SK-N-SH treated with all-trans-retinoic acid at 6 μM for 48 hours (cell line): ENCODE measurements around the gene ARHGAP22.

Experiments
- ARNTL ChIP-seq: fragments of 450-650 bp; formaldehyde crosslinking; IDR thresholded peaks from 2 replicates; pipeline ENCODE4 v1.5.0; 2020; ENCODE audit warnings: low read depth, mild to moderate bottlenecking, moderate library complexity, borderline replicate concordance
- CREB5 ChIP-seq: fragments of 250-450 bp; sonication (Bioruptor Pico); IDR thresholded peaks from 2 replicates; pipeline ENCODE4 v1.5.1; 2020; ENCODE audit warnings: low read depth, mild to moderate bottlenecking, moderate library complexity
- CSDC2 ChIP-seq: fragments of 250-450 bp; sonication (Bioruptor Pico); IDR thresholded peaks from 2 replicates; pipeline ENCODE4 v1.5.0; 2020; ENCODE audit warnings: mild to moderate bottlenecking, moderate library complexity
- ISL1 ChIP-seq: fragments of 250-450 bp; sonication (Bioruptor Pico); IDR thresholded peaks from 2 replicates; pipeline ENCODE4 v2.1.2; 2022; ENCODE audit warnings: mild to moderate bottlenecking, moderate library complexity
- OSR1 ChIP-seq: fragments of 250-450 bp; sonication (Bioruptor Pico); IDR thresholded peaks from 2 replicates; pipeline ENCODE4 v1.8.0; 2022; ENCODE audit warnings: moderate library complexity, mild to moderate bottlenecking, inconsistent platforms
- POU6F1 ChIP-seq: fragments of 250-450 bp; sonication (Bioruptor Pico); IDR thresholded peaks from 2 replicates; pipeline ENCODE4 v1.8.0; 2021; ENCODE audit warnings: low read depth, mild to moderate bottlenecking, moderate library complexity, borderline replicate concordance
- PPARA ChIP-seq: fragments of 250-450 bp; sonication (Bioruptor Pico); IDR thresholded peaks from 2 replicates; pipeline ENCODE4 v1.5.0; 2020; ENCODE audit warnings: mild to moderate bottlenecking, borderline replicate concordance
- SNAI2 ChIP-seq: fragments of 250-450 bp; sonication (Bioruptor Pico); IDR thresholded peaks from 2 replicates; pipeline ENCODE4 v1.5.0; 2020; ENCODE audit warnings: mild to moderate bottlenecking, moderate library complexity
- TCF4 ChIP-seq: fragments of 250-450 bp; sonication (Bioruptor Pico); IDR thresholded peaks from 2 replicates; pipeline ENCODE4 v1.8.0; 2021; ENCODE audit warnings: mild to moderate bottlenecking, moderate library complexity, borderline replicate concordance
- TOX ChIP-seq: fragments of 250-450 bp; sonication (Bioruptor Pico); IDR thresholded peaks from 2 replicates; pipeline ENCODE4 v1.8.0; 2021; ENCODE audit warnings: mild to moderate bottlenecking, moderate library complexity, borderline replicate concordance
- ZFP3 ChIP-seq: fragments of 250-450 bp; sonication (Bioruptor Pico); IDR thresholded peaks from 2 replicates; pipeline ENCODE4 v1.5.0; 2020; ENCODE audit warnings: mild to moderate bottlenecking, moderate library complexity
- ZFP30 ChIP-seq: fragments of 450-650 bp; formaldehyde crosslinking; IDR thresholded peaks from 2 replicates; pipeline ENCODE4 v1.5.0; 2022; ENCODE audit warnings: mild to moderate bottlenecking, moderate library complexity
- ZNF565 ChIP-seq: fragments of 450-650 bp; formaldehyde crosslinking; conservative IDR thresholded peaks from 2 replicates; pipeline ENCODE4 v1.5.0; 2020; ENCODE audit warnings: low read depth, mild to moderate bottlenecking, moderate library complexity
- TF ChIP-seq, protein P1 (sequence below): fragments of 250-450 bp; sonication (Bioruptor Pico); IDR thresholded peaks from 2 replicates; pipeline ENCODE4 v1.8.0; 2020; ENCODE audit warnings: mild to moderate bottlenecking, moderate library complexity, borderline replicate concordance

DNA sequence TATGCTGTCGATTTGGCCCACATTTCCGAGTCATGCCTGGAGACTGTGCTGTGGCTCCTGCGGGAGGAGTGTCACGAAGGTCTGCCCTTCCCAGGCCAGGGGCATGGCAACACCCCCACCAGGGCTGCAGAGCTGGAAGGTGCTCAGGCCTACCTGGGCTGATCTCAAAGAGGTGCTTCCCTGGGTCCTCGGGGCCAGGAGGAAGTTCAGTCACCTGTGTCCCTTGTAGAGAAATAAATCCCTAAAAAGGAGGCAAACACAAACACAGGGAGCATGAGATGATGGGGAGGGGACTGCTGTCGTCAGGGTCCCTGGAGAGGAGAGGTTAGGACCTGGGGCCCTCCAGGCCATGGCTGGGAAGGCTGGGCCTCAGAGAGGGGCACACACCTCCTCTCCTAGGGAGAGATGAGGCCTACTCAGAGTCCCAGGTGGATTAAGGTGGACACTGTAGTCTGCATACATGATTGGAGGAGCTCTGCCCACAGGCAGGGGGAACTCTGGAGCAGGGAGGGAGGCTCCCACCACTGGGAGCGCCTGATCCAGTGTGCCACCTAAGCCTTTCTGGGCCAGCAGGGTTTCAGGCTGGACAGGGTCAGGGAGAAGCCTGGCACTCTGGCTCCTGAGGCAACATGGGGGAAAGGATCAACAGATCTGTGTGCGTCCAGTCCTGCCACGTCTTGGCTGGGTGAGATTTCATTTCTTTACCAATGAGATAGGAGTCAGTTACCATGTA, 49.4 kb downstream of the ARHGAP22 start:
- TF ChIP-seq ZFP30 (CRISPR knock-in tag) (no peak), CSDC2 (CRISPR knock-in tag) (no peak), ZFP3 (no peak), POU6F1 (CRISPR knock-in tag) (no peak), ARNTL (CRISPR knock-in tag) (no peak), TCF4 (no peak), ISL1 (CRISPR knock-in tag) (no peak), PPARA (CRISPR knock-in tag) (no peak), CREB5 (no peak), SNAI2 (CRISPR knock-in tag) (no peak), OSR1 (CRISPR knock-in tag) (no peak), TOX (CRISPR knock-in tag) (no peak), ZNF565 (CRISPR knock-in tag) (no peak)
- TF ChIP-seq, protein P1, sequence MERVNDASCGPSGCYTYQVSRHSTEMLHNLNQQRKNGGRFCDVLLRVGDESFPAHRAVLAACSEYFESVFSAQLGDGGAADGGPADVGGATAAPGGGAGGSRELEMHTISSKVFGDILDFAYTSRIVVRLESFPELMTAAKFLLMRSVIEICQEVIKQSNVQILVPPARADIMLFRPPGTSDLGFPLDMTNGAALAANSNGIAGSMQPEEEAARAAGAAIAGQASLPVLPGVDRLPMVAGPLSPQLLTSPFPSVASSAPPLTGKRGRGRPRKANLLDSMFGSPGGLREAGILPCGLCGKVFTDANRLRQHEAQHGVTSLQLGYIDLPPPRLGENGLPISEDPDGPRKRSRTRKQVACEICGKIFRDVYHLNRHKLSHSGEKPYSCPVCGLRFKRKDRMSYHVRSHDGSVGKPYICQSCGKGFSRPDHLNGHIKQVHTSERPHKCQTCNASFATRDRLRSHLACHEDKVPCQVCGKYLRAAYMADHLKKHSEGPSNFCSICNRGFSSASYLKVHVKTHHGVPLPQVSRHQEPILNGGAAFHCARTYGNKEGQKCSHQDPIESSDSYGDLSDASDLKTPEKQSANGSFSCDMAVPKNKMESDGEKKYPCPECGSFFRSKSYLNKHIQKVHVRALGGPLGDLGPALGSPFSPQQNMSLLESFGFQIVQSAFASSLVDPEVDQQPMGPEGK (CRISPR knock-in tag): no peak
